GM12801 (cell line): Measurements from ENCODE around the gene ADGRG4.
"Not testable (repeated sequence)": the region's sequence is repeated elsewhere in the genome, so short reads cannot be mapped to it uniquely, and the experiment has no call there.

Experiments
- CTCF ChIP-seq: IDR thresholded peaks from one replicate; pipeline ENCODE4 v1.5.1; 2011; ENCODE audit warnings: control low read depth; ENCODE audit not compliant: insufficient read length; ENCODE audit errors: extremely low read depth

ADGRG4 gene

GRCh38 chrX:136300721-136301120 lies at the start of gene ADGRG4:
Gene ADGRG4, plus strand, starts transcription at chrX:136300963. Its CDS starts 7,815 bp downstream, at chrX:136308778.
- not testable (repeated sequence) for TF ChIP-seq CTCF

- no peak for TF ChIP-seq CTCF
Measured at GRCh38 chrX:136251041-136251991, 49.4 kb upstream of the ADGRG4 start, which contains the start of gene MAP7D3. Gene MAP7D3, minus strand, starts transcription at chrX:136251400. Its CDS starts 42 bp downstream, at chrX:136251358.

- TF ChIP-seq CTCF, result no peak
Measured at GRCh38 chrX:136255541-136255940, 45.2 kb upstream of the ADGRG4 start.

- no peak for TF ChIP-seq CTCF
Measured at GRCh38 chrX:136256026-136256425, 44.7 kb upstream of the ADGRG4 start.

GRCh38 chrX:136258951-136259350 lies 41.8 kb upstream of the ADGRG4 start:
- TF ChIP-seq CTCF, result no peak

- no peak for TF ChIP-seq CTCF
Measured at GRCh38 chrX:136259543-136259942, 41.2 kb upstream of the ADGRG4 start.

- TF ChIP-seq CTCF, result no peak
Measured at GRCh38 chrX:136260776-136261175, 40.0 kb upstream of the ADGRG4 start.
